ENCODE data around the gene SDR42E1.
"Not testable (repeated sequence)": the region's sequence is repeated elsewhere in the genome, so short reads cannot be mapped to it uniquely, and the experiment has no call there.

The SDR42E1 gene

DNA sequence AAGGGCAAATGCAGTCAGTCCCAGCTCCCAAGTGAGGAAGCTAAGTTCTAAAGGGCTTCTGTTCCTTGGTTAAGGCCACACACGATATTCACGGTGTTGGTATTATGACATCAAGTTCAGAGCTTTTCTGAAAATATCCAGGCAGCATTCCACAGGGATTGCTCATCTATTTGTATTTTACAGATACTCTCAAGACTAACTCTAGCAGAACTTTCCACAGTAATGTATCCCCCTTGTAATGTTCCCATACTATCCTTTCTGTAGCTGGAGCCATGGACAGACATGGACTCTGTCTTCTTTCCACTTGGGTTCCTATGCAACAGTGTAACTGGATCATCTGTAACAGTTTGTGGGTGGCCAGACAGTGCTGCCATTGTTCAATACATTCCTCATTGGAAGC is 13.5 kb downstream of the SDR42E1 start:
- DNase-seq, result no peak

DNA sequence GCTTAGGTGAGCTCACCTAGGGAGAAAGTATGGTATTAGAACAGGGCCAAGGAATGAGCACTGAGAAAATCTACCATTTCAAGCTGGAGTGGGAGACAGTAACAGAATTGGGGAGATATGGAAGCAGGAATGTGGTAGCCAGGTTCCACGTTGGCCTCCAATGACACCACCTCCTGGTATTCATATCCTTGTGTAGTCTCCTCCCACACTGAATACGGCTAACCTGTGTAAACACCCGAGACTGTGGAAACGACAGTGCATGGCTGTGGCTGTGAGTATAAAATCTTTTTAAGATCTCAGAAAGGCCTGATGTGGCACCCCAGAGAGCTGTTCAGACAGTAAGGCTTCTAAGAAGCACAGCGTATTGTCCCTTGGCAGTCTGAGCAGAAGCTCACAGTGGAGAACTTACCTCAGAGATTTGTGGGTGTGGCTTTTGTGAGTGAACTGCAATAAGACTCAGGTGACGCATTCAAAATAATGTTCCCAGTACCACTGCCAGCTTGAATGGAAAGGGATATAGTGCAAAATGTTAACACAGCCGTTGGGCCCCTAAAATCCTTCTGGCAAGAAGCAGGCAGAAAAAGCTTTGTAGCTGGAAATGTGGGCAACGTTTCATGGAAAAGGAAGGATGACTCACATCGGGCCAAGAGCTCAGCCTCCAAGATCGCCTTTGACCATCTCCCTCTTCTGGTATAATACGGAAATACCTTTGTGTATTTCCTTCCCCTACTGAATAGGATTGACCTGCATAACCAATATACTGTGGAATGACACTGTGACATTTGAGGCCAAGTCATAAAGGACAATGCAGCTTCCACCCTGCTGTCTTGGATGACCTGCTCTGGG is 14.4 kb downstream of the SDR42E1 start:
- DNase-seq, result no peak

DNA sequence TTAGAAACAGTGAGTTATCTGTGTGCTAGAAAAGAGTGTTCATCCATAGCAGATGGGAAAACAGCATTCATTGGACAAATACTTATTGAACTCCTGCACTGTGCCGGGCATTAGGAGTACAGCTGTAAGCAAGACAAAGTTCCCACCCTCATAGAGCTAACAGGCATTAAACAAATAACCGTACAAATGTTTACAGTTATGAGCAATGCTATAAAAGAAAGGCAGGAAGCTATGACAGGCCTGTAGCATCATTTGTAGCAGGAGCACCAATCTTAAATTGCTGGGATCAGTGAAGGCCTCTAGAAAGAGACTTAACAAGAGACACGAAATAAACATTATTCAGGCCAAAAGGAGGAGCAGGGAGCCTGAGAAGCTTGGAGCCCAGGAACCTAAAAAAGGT is 15.6 kb downstream of the SDR42E1 start:
- no peak for DNase-seq

DNA sequence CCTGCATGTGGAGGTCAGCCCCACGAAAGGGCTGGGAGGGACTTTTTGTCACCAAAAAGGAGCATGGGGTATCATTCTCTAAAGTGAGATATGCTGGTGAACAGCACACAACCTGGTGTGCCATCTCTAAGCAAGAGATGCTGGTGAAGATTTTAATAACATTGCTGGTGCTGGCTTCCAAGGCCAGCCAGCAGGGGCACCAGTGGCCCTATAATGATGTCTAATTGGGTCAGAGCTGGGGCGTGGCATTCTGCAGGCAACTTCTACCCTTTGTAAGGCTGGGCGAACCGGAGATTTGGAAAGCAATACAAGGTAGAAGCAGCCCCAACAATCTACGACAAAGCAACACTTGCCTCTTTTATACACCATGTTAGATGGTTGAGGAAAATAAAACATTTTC is 16.8 kb downstream of the SDR42E1 start:
- no peak for DNase-seq

DNA sequence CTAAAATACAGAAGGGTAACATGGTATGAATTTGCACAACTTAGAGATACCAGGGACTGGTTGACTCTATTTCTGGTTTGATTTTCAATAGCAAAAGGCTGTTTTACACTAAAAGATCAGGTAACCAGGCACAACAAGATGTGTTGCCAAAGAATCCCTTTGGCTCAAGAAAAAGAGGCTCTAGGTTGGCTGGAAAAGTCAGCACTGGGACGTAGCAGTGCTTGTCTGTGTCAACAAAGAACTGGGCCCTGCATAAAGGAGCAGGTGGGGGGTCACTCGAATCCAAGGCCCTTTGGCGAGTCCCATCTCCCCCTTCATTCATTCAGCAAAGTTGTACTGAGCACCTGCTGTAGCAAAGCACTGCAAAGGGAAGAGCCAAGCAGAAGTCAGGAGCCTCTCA is 18.4 kb downstream of the SDR42E1 start:
- DNase-seq, result no peak

DNA sequence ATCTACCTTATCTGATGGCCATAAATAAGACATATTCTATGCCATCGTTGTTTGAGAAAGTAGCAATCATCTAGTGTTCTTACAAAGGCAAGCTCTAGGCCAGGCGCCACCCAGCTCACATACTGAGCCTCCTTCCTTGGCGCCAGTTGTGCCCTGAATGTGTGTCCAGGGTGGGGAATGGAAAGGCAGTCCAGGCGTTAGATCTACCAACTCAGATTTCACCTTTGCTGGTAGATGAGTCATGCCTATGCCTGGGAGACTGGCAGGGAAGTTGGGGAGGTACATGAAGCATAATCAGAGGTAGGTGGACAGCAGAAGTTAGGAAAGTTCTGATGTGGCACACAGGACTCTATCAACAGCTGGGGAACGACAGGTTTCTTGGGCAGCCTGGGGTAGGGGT is 23.6 kb downstream of the SDR42E1 start:
- DNase-seq, result no peak

DNA sequence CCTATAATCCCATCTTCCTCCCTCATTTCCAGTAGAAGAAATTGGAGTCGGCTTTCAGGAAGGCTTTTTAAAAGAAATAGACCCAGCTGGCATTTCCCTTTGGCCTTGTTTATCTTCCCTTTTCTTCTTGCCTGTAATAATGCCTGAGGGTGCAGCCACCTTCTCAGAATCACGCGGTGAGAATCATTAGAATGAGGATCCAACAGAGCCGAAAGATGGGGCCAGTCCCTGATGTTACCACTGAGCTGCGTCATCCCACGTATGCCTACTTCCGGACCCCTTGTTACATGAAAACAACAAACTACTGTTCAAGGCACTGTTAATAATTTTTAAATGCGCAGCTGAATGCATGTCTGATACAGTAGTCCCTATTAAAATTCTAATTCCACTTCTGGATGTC is 24.1 kb downstream of the SDR42E1 start:
- DNase-seq, result no peak

DNA sequence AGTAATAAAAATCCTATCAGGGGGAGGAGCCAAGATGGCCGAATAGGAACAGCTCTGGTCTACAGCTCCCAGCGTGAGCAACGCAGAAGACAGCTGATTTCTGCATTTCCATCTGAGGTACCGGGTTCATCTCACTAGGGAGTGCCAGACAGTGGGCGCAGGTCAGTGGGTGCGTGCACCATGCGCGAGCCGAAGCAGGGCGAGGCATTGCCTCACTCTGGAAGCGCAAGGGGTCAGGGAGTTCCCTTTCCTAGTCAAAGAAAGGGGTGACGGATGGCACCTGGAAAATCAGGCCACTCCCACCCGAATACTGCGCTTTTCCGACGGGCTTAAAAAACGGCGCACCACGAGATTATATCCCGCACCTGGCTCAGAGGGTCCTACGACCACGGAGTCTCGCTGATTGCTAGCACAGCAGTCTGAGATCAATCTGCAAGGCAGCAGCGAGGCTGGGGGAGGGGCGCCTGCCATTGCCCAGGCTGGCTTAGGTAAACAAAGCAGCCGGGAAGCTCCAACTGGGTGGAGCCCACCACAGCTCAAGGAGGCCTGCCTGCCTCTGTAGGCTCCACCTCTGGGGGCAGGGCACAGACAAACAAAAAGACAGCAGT is 33.8 kb downstream of the SDR42E1 start:
- DNase-seq, result not testable (repeated sequence)

DNA sequence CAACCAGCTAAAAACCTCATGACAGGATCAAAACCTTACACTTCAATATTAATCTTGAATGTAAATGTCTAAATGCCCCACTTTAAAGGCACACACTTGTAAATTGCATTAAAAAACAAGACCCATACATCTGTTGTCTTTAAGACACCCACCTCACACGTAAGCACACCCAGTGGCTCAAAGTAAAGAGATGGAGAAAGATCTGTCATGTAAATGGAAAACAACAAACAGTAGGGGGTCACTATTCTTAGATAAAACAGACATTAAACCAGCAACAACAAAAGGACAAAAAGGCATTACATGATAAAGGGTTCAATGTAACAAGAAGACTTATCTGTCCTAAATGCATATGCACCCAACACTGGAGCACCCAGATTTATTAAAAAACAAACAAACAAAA is 35.6 kb downstream of the SDR42E1 start:
- no peak for DNase-seq

DNA sequence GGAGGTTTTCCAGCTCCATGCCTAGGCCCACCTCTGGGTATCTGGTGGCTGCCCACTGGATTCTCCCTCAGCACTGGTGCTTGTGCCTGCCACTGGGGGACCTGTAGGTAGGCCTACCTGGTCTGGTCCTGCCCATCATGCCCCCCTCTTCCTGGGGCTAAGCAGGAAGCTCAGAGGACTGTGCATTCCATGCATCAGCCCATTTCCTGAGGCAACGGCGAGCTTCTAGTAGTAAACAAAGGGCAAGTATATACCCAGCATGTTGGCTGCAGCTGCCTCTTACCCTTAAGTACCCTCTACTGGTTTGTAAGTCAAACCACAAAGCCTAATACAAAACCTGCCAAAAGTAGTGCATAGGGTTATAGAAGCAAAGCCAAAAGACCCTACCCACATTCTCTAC is 37.5 kb downstream of the SDR42E1 start:
- DNase-seq, result no peak

DNA sequence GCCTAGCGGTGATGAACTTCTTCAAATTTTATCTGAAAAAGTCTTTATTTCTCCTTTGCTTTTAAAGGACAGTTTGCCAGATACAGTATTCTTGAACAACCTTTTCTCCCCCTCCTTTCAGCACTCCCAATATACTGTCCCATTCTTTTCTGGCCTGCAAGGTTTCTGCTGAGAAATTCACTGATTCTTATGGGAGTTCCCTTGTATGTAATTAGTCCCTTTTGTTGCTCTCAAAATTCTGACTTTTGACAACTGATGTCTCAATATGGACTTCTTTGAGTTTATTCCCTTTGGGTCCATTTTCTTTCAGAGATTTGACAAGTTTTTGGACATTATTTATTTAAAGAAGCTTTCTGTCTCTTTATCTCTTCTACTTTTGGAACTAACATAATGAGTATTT is 39.4 kb downstream of the SDR42E1 start:
- DNase-seq, result no peak

DNA sequence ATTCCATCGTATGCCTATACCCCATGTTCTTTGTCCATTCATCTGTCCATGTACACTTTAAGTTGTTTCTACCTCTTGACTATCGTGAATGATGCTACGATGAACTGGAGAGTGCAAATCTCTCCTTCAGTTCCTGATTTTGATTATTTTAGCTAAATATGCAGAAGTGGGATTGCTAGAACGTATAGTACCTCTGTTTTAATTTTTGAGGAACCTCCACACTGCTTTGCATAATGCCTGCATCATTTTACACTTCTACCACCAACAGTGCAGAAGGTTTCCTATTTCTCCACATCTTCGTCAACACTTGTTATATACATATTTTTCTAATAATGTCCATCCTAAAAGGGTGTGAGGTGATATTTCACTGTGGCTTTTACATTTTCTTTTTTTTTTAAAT is 43.9 kb downstream of the SDR42E1 start:
- DNase-seq, result no peak

DNA sequence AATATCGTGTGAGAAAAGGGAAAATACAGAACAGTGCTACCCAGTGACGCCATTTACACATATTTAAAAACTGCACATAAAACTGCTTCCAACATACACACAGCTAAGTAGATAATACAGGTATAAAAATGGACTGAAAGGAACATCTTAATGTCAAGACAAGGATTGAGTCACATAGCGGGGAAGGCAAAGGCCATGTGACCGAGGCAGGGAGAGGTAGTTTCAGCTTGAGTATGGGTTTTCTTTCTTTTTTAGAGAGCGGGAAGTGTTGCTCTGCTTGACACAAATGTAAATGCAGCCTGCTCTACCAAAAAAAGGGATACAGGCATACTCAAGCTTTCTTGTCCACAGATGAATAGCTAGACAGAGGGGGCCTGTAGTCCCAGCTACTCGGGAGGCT is 46.5 kb downstream of the SDR42E1 start:
- no peak for DNase-seq

DNA sequence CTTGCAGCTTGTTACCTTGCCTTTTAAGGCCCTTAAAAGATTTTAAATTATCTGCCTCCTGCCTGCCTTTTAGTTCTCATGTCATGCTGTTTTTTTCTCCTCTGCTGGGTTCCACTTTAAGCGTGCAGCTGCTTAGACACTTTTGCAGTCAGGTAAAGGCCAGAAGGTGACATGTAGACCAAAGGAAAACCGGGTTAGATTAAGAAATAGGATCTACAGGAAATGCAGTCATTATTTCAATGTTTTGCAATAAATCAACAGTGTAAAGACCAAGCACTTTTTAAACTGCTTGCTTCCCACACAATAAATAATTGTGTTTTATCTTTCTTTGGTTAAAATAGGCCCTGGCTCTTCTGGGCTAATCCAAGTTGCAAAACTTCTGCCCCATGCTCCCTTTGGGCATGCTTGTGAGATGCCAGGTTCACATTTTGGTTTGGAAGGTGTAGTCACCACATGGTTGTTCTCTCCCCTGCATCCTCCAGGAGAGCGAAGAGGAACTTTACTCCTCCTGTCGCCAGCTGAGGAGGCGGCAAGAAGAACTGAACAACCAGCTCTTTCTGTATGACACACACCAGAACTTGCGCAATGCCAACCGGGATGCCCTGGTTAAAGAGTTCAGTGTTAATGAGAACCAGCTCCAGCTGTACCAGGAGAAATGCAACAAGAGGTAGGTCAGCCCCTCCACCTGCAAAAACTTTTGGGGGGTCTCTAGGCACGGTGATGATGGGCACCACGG is 54.9 kb downstream of the SDR42E1 start:
- no peak for DNase-seq

DNA sequence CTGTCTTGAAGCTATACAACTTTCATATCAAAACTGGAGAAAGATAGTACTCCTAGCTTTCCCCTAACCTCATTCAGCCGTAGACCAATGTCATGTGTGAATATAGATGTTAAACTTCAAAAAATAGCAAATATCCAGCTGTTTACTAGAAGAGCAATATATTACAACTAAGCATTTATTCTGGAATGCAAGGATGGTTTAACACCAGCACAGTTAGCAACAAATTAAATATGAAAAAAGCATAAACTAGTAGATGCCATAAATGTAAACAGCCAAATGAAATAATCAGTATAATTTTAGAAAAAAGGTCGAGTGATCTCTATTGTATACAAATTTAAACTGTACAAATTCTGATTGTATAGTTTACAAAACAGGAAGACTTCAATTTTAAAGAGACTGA is 59.7 kb downstream of the SDR42E1 start:
- DNase-seq, result no peak

DNA sequence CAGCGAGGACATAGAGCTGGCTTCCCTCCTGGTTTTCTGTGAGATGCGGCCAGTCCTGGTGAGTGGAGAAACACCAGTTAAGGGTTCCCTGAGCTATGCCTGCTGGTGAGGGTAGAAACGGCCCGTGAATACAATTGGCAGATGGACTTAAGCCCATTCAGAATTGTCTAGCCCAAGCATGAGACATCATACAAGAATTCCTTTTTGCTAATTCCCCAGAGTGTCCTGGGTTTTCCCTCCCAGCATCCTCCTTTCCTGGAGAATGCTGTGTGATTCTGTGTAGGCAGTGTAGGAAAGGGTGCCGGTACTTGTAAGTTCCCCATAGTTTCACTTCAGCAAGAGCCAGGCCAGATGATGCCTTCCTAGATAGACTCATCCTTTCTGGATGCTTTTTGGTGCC is 65.1 kb downstream of the SDR42E1 start:
- DNase-seq, result no peak

DNA sequence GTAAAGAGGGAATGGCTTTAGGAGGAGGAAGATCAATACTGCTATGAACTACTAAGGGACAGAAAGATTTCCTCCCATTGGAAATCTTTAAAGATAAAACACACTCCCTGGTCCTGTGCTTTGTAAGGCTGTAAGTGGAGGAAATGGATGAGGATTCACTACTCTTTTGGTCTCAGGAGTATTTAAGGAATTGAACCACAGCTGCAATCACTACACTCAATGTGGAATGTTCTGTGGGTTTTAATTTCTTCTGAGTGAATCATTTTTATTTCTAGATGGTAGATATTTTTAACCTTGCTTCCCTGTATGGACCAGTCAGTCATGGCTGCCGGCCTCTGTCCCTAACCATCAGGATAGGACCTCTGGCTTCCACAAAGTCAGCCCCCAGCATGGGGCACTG is 65.6 kb downstream of the SDR42E1 start:
- no peak for DNase-seq

DNA sequence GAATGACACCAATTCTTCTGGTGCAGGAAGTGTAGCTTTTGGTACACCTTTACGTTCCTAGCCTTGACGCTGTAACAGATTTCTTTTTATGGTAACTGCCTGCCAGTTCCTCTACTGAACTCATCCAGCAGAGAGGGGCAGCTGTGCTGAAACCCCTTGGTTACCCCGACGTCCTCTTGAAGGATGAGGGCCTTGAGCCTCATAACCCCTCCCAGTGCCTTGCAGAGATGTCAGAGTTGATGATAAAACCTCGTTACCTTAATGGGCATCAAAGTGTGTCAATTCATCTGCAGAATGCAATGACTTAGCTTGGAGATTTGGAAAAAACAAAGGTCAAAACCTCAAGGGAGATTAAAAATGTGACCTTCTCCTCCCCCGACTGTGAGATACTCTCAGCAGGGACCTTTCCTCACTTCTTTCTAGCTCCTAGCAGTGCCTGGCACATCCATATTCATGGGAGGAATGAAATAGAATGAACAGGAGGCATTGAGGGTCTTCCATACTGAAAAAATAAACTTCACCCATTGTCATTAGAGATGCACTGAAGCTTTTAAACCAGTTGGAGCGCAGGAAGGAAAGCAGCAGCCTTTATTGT is 69.2 kb downstream of the SDR42E1 start:
- no peak for DNase-seq

DNA sequence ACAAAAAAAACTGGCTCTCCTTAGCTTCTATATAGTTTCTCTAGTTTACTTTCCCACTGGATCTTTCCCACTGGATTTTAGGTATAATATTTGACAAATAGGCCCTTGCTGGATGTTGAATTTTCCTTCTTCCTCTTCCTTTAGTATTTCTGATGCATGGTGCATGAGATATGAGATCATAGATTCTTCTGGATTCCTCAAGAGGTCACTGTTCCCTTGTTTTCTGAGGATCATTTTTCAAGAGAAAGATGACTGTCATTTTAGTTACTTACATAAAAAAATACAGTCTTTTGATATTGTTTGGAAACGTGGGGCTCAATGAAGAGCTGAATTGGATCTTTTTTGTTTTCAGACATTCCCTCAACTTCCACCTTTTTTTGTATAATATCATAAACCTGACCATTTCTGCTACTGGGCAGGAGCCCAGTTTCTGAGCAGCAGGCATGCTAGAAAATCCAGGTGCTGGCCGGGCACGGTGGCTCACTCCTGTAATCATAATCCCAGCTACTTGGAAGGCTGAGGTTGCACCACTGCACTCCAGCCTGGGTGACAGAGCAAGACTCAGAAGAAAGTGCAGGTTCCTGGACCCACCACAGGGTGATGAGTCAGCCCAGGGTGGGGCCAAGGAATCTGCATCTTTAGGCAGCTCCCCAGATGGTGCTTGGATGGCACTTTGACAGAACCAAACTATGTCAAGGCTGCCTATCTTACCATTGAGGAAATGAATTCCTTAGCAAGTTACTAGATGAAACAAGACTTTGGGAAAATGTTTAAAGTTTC is 70.3 kb downstream of the SDR42E1 start:
- no peak for DNase-seq

DNA sequence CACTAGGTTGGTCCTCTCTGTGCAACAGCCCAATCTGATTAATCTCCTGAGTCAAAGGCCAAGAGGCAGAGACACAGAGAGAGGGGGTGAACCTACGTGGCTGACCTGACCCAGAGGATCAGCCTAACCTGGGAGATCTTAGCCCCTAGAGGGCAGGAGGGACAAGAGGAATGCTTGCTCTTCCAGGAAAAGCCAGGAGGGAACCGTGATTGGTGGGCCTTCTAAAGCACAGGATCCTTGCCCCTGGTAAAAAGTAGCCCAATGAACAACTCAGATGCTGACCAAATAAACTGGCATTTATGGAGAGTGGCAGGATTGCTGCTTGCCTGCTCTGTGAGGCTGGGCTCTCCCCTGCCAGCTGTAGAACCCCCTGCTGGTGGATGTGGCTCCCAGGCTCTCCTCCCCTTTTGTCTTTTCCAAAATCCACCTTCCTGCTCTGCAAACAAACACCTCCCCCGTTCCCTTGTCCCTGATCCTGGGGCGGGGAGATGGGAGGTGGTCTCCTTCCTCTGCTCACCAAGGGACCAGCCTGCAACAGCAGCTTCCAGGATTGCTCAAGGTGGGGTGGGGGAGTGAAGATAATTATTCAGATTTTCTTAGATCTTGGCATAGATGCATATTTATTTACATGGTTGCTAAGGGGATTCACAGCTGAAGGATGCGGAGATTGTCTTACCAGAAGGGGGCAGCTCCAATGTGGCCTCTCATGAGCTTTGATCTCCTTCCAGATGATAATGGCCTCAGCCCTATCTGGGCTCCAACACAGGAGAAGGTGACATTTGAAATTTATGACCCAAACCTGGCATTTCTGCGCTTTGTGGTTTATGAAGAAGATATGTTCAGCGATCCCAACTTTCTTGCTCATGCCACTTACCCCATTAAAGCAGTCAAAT is 71.9 kb downstream of the SDR42E1 start:
- DNase-seq, result no peak

Data from NCI-H446 (cell line).